ENCODE data around the gene C1orf105. TPM values are rescaled to one million over a fixed set of nuclear protein-coding genes. Genes with fewer than 3 reads are reported as not detected.

The C1orf105 gene
- total RNA-seq, 2 donors from 2014 or later = not detected

DNA sequence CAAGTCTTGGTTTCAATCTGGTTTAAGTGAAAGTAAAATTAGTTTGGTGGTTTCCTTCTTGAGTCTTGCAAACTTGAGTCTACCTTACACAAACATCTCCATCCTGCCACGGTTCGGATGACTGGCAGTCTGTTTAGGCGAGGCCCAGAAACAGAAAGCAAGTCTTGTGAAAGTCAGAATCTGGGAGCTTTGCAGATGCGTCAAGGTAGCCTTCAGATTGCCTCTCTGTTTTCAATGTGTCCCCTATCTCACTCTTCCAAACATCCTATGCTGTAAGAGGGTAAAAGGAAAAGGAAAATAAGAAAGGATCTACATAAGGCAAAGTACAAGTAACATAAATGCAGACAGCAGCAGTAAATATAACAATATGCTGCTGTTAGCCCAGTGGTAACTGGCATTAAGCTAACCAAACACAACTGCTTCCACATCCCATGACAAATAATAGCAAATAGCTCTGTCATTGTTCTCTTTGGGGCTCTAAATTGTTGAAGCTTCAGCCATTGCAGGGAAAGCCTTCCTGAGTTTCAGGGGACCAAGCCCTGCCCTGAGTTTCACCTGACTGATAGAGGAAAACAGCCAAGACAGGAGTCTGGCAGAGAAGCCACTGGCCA lies 26.2 kb upstream of the C1orf105 start:
- Histone ChIP-seq H3K9me3 (no peaks in the 10 kb centered on the region), H3K27ac (peak overlapping the region in 1 of 4 donors; percentile 13), H3K4me3 (no peak overlapping the region), H3K27me3 (no peaks in the 10 kb centered on the region), H3K4me1 (peaks cover 8% of the 10 kb centered on the region), H3K36me3 (replicated peaks in 1 of 2; ENCODE audit: insufficient read depth in 1 of 2, low read depth in 2 of 2) (no peaks in the 10 kb centered on the region)
- 30 to 33% methylated on average over 4 of the region's 4 CpGs for WGBS, 2 donors
- ATAC-seq (no peak), DNase-seq (peak in 1 of 4 donors; percentile 18)
- no peak for TF ChIP-seq POLR2A (IDR thresholded peaks at IDR 0.05)
- TF ChIP-seq, protein P1, sequence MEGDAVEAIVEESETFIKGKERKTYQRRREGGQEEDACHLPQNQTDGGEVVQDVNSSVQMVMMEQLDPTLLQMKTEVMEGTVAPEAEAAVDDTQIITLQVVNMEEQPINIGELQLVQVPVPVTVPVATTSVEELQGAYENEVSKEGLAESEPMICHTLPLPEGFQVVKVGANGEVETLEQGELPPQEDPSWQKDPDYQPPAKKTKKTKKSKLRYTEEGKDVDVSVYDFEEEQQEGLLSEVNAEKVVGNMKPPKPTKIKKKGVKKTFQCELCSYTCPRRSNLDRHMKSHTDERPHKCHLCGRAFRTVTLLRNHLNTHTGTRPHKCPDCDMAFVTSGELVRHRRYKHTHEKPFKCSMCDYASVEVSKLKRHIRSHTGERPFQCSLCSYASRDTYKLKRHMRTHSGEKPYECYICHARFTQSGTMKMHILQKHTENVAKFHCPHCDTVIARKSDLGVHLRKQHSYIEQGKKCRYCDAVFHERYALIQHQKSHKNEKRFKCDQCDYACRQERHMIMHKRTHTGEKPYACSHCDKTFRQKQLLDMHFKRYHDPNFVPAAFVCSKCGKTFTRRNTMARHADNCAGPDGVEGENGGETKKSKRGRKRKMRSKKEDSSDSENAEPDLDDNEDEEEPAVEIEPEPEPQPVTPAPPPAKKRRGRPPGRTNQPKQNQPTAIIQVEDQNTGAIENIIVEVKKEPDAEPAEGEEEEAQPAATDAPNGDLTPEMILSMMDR (IDR thresholded peaks at IDR 0.05) = no peak
- intact Hi-C loops (cut with DNase I) = no loop called here

DNA sequence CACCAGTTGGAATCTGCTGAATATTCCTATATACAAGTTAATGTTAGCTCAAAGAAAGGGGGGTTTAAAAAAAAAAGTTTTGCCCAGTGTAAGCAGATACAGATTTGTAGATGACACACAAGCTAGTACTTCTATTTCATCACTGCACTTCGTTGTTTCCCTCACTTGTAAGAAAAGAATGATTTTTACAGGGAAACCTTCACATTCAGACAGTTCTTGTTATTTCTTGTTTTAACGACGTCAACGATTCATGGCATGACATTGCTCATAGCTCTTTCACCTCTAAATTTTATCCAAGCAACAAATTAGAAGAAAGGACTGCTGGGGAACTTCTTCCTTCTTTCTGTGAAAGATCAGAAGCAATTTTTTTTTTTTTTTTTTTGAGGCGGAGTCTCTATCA lies 25.7 kb upstream of the C1orf105 start:
- Histone ChIP-seq H3K4me3 (no peak overlapping the region), H3K27me3 (no peaks in the 10 kb centered on the region), H3K27ac (no peak overlapping the region), H3K4me1 (peaks cover 9% of the 10 kb centered on the region), H3K9me3 (no peaks in the 10 kb centered on the region), H3K36me3 (replicated peaks in 1 of 2; ENCODE audit: insufficient read depth in 1 of 2, low read depth in 2 of 2) (no peaks in the 10 kb centered on the region)
- intact Hi-C loops (cut with DNase I) = no loop called here
- ATAC-seq (no peak), DNase-seq (no peak)
- WGBS, 2 donors = 93 to 94% methylated on average over 5 of the region's 5 CpGs
- TF ChIP-seq, protein P1 (IDR thresholded peaks at IDR 0.05) = no peak
- TF ChIP-seq POLR2A (IDR thresholded peaks at IDR 0.05) = no peak

DNA sequence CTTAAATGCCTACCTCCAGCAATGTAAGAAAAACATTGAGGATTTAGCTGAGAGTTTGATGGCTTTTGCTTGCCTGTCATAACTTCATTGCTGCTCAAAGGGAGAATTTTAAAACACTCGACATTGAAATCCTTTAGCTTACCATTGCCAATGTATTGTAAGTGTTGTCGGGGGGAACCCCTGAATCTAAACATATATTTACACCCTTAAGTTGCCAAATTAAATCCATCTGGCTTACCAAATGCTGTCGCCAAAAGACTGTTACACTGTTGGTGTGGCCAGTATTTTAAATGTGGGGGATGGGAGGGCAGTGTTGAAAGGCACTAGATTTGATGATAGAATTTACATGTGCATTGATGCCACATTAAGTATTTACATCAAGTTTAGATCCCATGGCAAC lies 24.9 kb upstream of the C1orf105 start:
- ATAC-seq = no peak
- Histone ChIP-seq H3K9me3 (no peaks in the 10 kb centered on the region), H3K4me3 (no peak overlapping the region), H3K36me3 (replicated peaks in 1 of 2; ENCODE audit: insufficient read depth in 1 of 2, low read depth in 2 of 2) (no peaks in the 10 kb centered on the region), H3K27ac (no peak overlapping the region), H3K4me1 (peaks cover 9% of the 10 kb centered on the region), H3K27me3 (no peaks in the 10 kb centered on the region)
- TF ChIP-seq, protein P1 (IDR thresholded peaks at IDR 0.05) = no peak
- TF ChIP-seq POLR2A (IDR thresholded peaks at IDR 0.05) = no peak
- 95 to 96% methylated on average over 3 of the region's 3 CpGs for WGBS, 2 donors
- intact Hi-C loops (cut with DNase I) = no loop called here
- no peak for DNase-seq

DNA sequence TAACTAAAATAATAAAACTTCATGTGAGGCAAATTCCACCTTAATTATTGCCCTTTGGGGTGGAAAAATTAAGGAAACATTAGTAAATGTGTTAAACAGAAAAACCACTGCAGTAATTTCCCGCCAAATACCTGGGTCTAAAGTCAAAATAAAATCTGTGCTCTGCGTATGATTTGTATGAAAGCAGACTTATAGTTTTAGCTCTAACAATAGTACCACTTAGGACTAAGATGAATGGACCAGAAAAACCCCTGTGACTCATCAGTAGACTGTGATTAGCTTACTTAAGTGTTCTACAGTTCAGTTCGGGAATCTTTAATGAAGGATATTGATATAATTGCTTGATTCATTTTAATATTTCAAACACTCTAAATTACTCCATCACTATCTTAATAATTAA lies 23.3 kb upstream of the C1orf105 start:
- Histone ChIP-seq H3K9me3 (no peaks in the 10 kb centered on the region), H3K27ac (no peak overlapping the region), H3K4me1 (peaks cover 9% of the 10 kb centered on the region), H3K27me3 (no peaks in the 10 kb centered on the region), H3K36me3 (replicated peaks in 1 of 2; ENCODE audit: insufficient read depth in 1 of 2, low read depth in 2 of 2) (no peaks in the 10 kb centered on the region), H3K4me3 (no peak overlapping the region)
- ATAC-seq (no peak), DNase-seq (no peak)
- intact Hi-C loops (cut with DNase I) = no loop called here
- WGBS, 2 donors = 73 to 87% methylated on average over 3 of the region's 3 CpGs
- TF ChIP-seq, protein P1 (IDR thresholded peaks at IDR 0.05) = no peak

DNA sequence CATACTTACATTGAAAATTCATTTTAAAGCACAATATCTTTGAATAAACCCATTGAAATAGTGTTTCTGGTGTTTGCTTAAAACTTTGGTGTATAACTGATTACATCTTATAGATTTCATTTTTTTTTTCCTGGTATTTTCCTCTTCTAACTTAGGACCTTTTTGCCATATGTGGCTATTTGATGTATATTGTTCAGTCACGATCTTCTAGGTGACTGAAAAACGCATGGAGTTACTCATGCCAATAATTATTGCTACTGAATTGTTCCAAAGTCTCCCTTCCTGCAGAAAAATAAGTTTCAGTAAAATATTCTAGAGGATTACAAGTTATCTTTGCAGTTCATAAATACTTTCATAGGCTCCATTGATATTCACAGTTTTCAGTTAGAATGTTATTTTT lies 22.9 kb upstream of the C1orf105 start:
- no peak overlapping the region for H3K27ac ChIP-seq
- ATAC-seq (no peak), DNase-seq (no peak)
- TF ChIP-seq, protein P1 (IDR thresholded peaks at IDR 0.05) = no peak
- TF ChIP-seq POLR2A (IDR thresholded peaks at IDR 0.05) = no peak
- no peak overlapping the region for H3K4me3 ChIP-seq
- H3K4me1 ChIP-seq = peaks cover 9% of the 10 kb centered on the region
- intact Hi-C loops (cut with DNase I) = no loop called here
- no peaks in the 10 kb centered on the region for H3K36me3 ChIP-seq (replicated peaks in 1 of 2; ENCODE audit: insufficient read depth in 1 of 2, low read depth in 2 of 2)
- H3K27me3 ChIP-seq = no peaks in the 10 kb centered on the region
- no peaks in the 10 kb centered on the region for H3K9me3 ChIP-seq
- WGBS, 2 donors = 85 to 91% methylated on average over 2 of the region's 2 CpGs
